Fibroblast of lung (primary cell): ENCODE measurements around the gene DSTYK. TPM values are rescaled to one million over a fixed set of nuclear protein-coding genes. Genes with fewer than 3 reads are reported as not detected.

ENCODE experiments used
- DNase-seq, 2 donors: peaks; one replicate each; pipeline versions ENCODE4 v3.0.0 to v3.0.0-alpha.2; 2010; ENCODE audit warnings: low read depth in 2 of 2
- H2AFZ ChIP-seq: 2 replicates; pipeline ENCODE4 v1.5.1; 2012; ENCODE audit warnings: low read length, control low read depth, inconsistent platforms
- H3K27ac ChIP-seq: 2 replicates; pipeline ENCODE4 v1.5.1; 2011; ENCODE audit warnings: low read length, control low read depth; ENCODE audit not compliant: insufficient read depth
- H3K27me3 ChIP-seq: 2 replicates; pipeline ENCODE4 v1.5.1; 2011; ENCODE audit warnings: mild to moderate bottlenecking, low read length; ENCODE audit not compliant: control insufficient read depth, insufficient read depth
- H3K36me3 ChIP-seq: 2 replicates; pipeline ENCODE4 v1.5.1; 2011; ENCODE audit warnings: low read length; ENCODE audit not compliant: control insufficient read depth, insufficient read depth
- H3K4me1 ChIP-seq: 2 replicates; pipeline ENCODE4 v1.5.1; 2011; ENCODE audit warnings: low read length; ENCODE audit not compliant: control insufficient read depth, insufficient read depth; ENCODE audit errors: extremely low read depth
- H3K4me2 ChIP-seq: 2 replicates; pipeline ENCODE4 v1.5.1; 2011; ENCODE audit warnings: low read length, control low read depth; ENCODE audit not compliant: insufficient read depth; ENCODE audit errors: extremely low read depth
- H3K4me3 ChIP-seq, 4 experiments: fragments of 200-600 bp in 1 of 4; sonication (generic) in 1 of 4; replicated peaks in 1 of 4; 2 replicates each; pipeline ENCODE4 v1.5.1; 2011 to 2016; ENCODE audit warnings: low read length in 4 of 4, low read depth in 3 of 4, mild to moderate bottlenecking in 3 of 4, control low read depth in 2 of 4, inconsistent platforms in 1 of 4, mixed read lengths in 1 of 4; ENCODE audit not compliant: insufficient read depth in 1 of 4; ENCODE audit errors: control extremely low read depth in 1 of 4
- H3K79me2 ChIP-seq: 2 replicates; pipeline ENCODE4 v1.5.1; 2012; ENCODE audit warnings: mild to moderate bottlenecking, low read length, inconsistent platforms; ENCODE audit not compliant: control insufficient read depth, insufficient read depth
- H3K9ac ChIP-seq: 2 replicates; pipeline ENCODE4 v1.5.1; 2011; ENCODE audit warnings: mild to moderate bottlenecking, low read length, control low read depth; ENCODE audit not compliant: insufficient read depth
- H3K9me3 ChIP-seq: 2 replicates; pipeline ENCODE4 v1.5.1; 2012; ENCODE audit warnings: low read depth, low read length; ENCODE audit not compliant: control insufficient read depth, insufficient read depth
- H4K20me1 ChIP-seq: 2 replicates; pipeline ENCODE4 v1.5.1; 2011; ENCODE audit warnings: low read length; ENCODE audit not compliant: control insufficient read depth, insufficient read depth; ENCODE audit errors: extremely low read depth
- CTCF ChIP-seq, 2 donors: IDR thresholded peaks in 1 of 2; conservative IDR thresholded peaks in 1 of 2; 1 replicate in 1 of 2; 2 replicates in 1 of 2; pipeline ENCODE4 v1.5.1; 2011 to 2012; ENCODE audit warnings: low read length in 2 of 2, control low read depth in 1 of 2, inconsistent platforms in 1 of 2, low read depth in 1 of 2, mild to moderate bottlenecking in 1 of 2
- EZH2 ChIP-seq: IDR thresholded peaks from 2 replicates; pipeline ENCODE4 v1.5.1; 2012; ENCODE audit warnings: low read length, control low read depth, mild to moderate bottlenecking; ENCODE audit errors: missing control alignments
- polyA plus RNA-seq, 2 donors: library from polyadenylated mRNA; depleted of rRNA in 1 of 2; stranded (reverse) in 1 of 2; unstranded in 1 of 2; fragments of >200 nt; gene quantifications; 2 replicates each; pipeline ENCODE4 v1.2.1, GENCODE V29; 2011 to 2012; ENCODE audit warnings: missing spikeins in 1 of 2
- total RNA-seq: library from RNA; depleted of rRNA; stranded (reverse); fragments of >200 nt; gene quantifications from 2 replicates; pipeline ENCODE4 v1.2.1, GENCODE V29; 2014

DSTYK gene
- total and polyA plus RNA-seq, 2 donors (not counting 1 experiment from before 2014, with no cell fraction given) = 24.5 to 42.6 TPM

DNA sequence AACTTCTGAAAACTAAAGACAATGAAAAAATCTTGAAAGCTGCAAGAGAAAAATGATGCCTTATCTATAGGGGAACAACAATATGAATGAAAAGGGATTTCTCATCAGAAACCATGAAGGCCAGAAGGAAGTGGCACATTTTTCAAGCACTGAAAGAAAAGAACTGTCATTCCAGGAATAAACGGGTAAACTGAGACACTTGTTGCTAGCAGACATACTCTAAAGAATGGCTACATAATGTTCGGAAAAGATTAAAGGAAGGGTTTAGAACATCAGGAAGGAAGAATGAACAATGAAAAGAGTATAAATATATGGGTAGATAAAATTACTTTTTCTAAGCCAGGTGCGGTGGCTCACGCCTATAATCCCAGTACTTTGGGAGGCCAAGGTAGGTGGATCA, 104.2 kb downstream of the DSTYK start:
- no peak overlapping the region for H3K4me3 ChIP-seq
- no peak overlapping the region for H3K4me2 ChIP-seq
- H3K79me2 ChIP-seq = no peaks in the 10 kb centered on the region
- no peaks in the 10 kb centered on the region for H4K20me1 ChIP-seq
- H3K36me3 ChIP-seq = peaks cover 7% of the 10 kb centered on the region
- TF ChIP-seq CTCF (conservative IDR thresholded peaks at IDR 0.05 in 1 of 2, IDR thresholded peaks at IDR 0.05 in 1 of 2; ENCODE audit: low read depth in 1 of 2, low read length in 2 of 2) (no peak), EZH2 (no peak)
- H3K9ac ChIP-seq = no peak overlapping the region
- no peak overlapping the region for H2AFZ ChIP-seq
- H3K4me1 ChIP-seq = no peaks in the 10 kb centered on the region
- no peaks in the 10 kb centered on the region for H3K27me3 ChIP-seq
- no peaks in the 10 kb centered on the region for H3K9me3 ChIP-seq
- DNase-seq = no peak
- H3K27ac ChIP-seq = no peak overlapping the region

- no peak overlapping the region for H3K4me3 ChIP-seq
- no peak overlapping the region for H3K27ac ChIP-seq
- H4K20me1 ChIP-seq = no peaks in the 10 kb centered on the region
- TF ChIP-seq EZH2 (no peak), CTCF (conservative IDR thresholded peaks at IDR 0.05 in 1 of 2, IDR thresholded peaks at IDR 0.05 in 1 of 2; ENCODE audit: low read depth in 1 of 2, low read length in 2 of 2) (no peak)
- H3K9ac ChIP-seq = no peak overlapping the region
- H3K4me1 ChIP-seq = no peaks in the 10 kb centered on the region
- H2AFZ ChIP-seq = no peak overlapping the region
- no peaks in the 10 kb centered on the region for H3K79me2 ChIP-seq
- H3K27me3 ChIP-seq = no peaks in the 10 kb centered on the region
- no peak for DNase-seq
- H3K4me2 ChIP-seq = no peak overlapping the region
- H3K36me3 ChIP-seq = peaks cover 12% of the 10 kb centered on the region
- no peaks in the 10 kb centered on the region for H3K9me3 ChIP-seq
These were observed 109.1 kb downstream of the DSTYK start for GRCh38 chr1:205102404-205102803.

GRCh38 chr1:205098242-205098641, 113.3 kb downstream of the DSTYK start:
- H3K79me2 ChIP-seq = no peaks in the 10 kb centered on the region
- DNase-seq = no peak
- H3K4me2 ChIP-seq = no peak overlapping the region
- H3K36me3 ChIP-seq = peaks cover 8% of the 10 kb centered on the region
- H3K9me3 ChIP-seq = no peaks in the 10 kb centered on the region
- H3K9ac ChIP-seq = no peak overlapping the region
- no peak overlapping the region for H3K4me3 ChIP-seq
- no peaks in the 10 kb centered on the region for H4K20me1 ChIP-seq
- no peak overlapping the region for H2AFZ ChIP-seq
- TF ChIP-seq EZH2 = no peak
- TF ChIP-seq CTCF (conservative IDR thresholded peaks at IDR 0.05 in 1 of 2, IDR thresholded peaks at IDR 0.05 in 1 of 2; ENCODE audit: low read depth in 1 of 2, low read length in 2 of 2) = no peak
- no peaks in the 10 kb centered on the region for H3K27me3 ChIP-seq
- no peak overlapping the region for H3K27ac ChIP-seq
- H3K4me1 ChIP-seq = no peaks in the 10 kb centered on the region
